Endothelial cell of umbilical vein (primary cell): ENCODE results near the gene FAM43A. TPM values are rescaled to one million over a fixed set of nuclear protein-coding genes. Genes with fewer than 3 reads are reported as not detected.

Experiments
- BruUV-seq: library from RNA; stranded (reverse); fragments of 400-500 nt; replicated peaks from 2 replicates; lab custom pipeline; 2021; lab: Mats Ljungman, UMichigan
- CTCF ChIA-PET: fragments of 300-600, 350-600 bp; sonication (Branson Sonifier 250); formaldehyde crosslinking; loops from one replicate; lab custom pipeline; 2021; ENCODE audit warnings: antibody characterized with exemption, inconsistent platforms; lab: Charles Lee
- POLR2A ChIA-PET: fragments of 300-600, 350-600 bp; sonication (Branson Sonifier 250); formaldehyde crosslinking; loops from one replicate; lab custom pipeline; 2021; ENCODE audit warnings: antibody characterized with exemption, inconsistent platforms; lab: Charles Lee
- DNase-seq: peaks from one replicate; pipeline ENCODE4 v3.0.0-alpha.2; 2011; ENCODE audit warnings: low read depth, low spot score
- FAIRE-seq: peaks from 2 replicates; lab custom pipeline; 2011; peaks lifted over from hg19 to GRCh38; lab: Jason Lieb, UNC
- H2AFZ ChIP-seq: 2 replicates; pipeline ENCODE4 v1.6.0; 2012; ENCODE audit warnings: low read depth, low read length, control low read depth, inconsistent platforms
- H3K27ac ChIP-seq: 2 replicates; pipeline ENCODE4 v1.5.1; 2011; ENCODE audit warnings: low read depth, mild to moderate bottlenecking, control low read depth, low read length, moderate library complexity; ENCODE audit not compliant: insufficient read depth
- H3K27me3 ChIP-seq, 2 experiments: 2 replicates each; pipeline versions ENCODE4 v1.6.0 to v1.6.1; 2011; ENCODE audit warnings: low read length in 2 of 2, mixed read lengths in 1 of 2; ENCODE audit not compliant: control insufficient read depth in 2 of 2, insufficient read depth in 2 of 2
- H3K36me3 ChIP-seq, 2 experiments: 2 replicates in 1 of 2; 3 replicates in 1 of 2; pipeline ENCODE4 v1.5.1; 2011; ENCODE audit warnings: low read length in 2 of 2, mild to moderate bottlenecking in 1 of 2, moderate library complexity in 1 of 2; ENCODE audit not compliant: control insufficient read depth in 2 of 2, insufficient read depth in 2 of 2; ENCODE audit errors: extremely low read depth in 1 of 2
- H3K4me1 ChIP-seq: 3 replicates; pipeline ENCODE4 v1.5.1; 2011; ENCODE audit warnings: mild to moderate bottlenecking, low read length; ENCODE audit not compliant: control insufficient read depth, insufficient read depth; ENCODE audit errors: extremely low read depth
- H3K4me2 ChIP-seq: 2 replicates; pipeline ENCODE4 v1.6.1; 2011; ENCODE audit warnings: low read length, control low read depth, mixed read lengths; ENCODE audit not compliant: insufficient read depth
- H3K4me3 ChIP-seq, 3 experiments: fragments of 200-600 bp in 1 of 3; sonication (generic), shearing (Covaris generic) in 1 of 3; replicated peaks in 1 of 3; 2 replicates each; pipeline ENCODE4 v1.5.1; 2011 to 2016; ENCODE audit warnings: control low read depth in 3 of 3, low read length in 3 of 3, mild to moderate bottlenecking in 2 of 3, inconsistent platforms in 1 of 3, low read depth in 1 of 3, moderate library complexity in 1 of 3; ENCODE audit not compliant: insufficient read depth in 1 of 3
- H3K79me2 ChIP-seq: 2 replicates; pipeline ENCODE4 v1.6.0; 2012; ENCODE audit warnings: low read length, inconsistent platforms; ENCODE audit not compliant: control insufficient read depth, insufficient read depth
- H3K9ac ChIP-seq: replicated peaks from 2 replicates; pipeline ENCODE3; 2011; ENCODE audit warnings: low read length, control low read depth; ENCODE audit not compliant: insufficient read depth; ENCODE audit errors: extremely low read depth
- H3K9me1 ChIP-seq: replicated peaks from 3 replicates; pipeline ENCODE4 v1.6.0; 2011; ENCODE audit warnings: mild to moderate bottlenecking, low read length; ENCODE audit not compliant: control insufficient read depth, insufficient read depth; ENCODE audit errors: extremely low read depth
- H3K9me3 ChIP-seq: replicated peaks from 2 replicates; pipeline ENCODE4 v1.5.1; 2012; ENCODE audit warnings: low read length, inconsistent platforms; ENCODE audit not compliant: control insufficient read depth, insufficient read depth
- H4K20me1 ChIP-seq: replicated peaks from 2 replicates; pipeline ENCODE3; 2011; ENCODE audit warnings: mild to moderate bottlenecking, low read length; ENCODE audit not compliant: control insufficient read depth, insufficient read depth; ENCODE audit errors: extremely low read depth
- EZH2 ChIP-seq: IDR thresholded peaks from 2 replicates; pipeline ENCODE4 v1.6.1; 2012; ENCODE audit warnings: borderline replicate concordance, low read depth, mild to moderate bottlenecking, moderate library complexity, low read length, inconsistent platforms; ENCODE audit not compliant: severe bottlenecking
- GATA2 ChIP-seq: IDR thresholded peaks from 2 replicates; pipeline ENCODE4 v1.7.0; 2011; ENCODE audit warnings: low read depth, mild to moderate bottlenecking, moderate library complexity, mixed read lengths, low read length; ENCODE audit not compliant: insufficient read length, insufficient read depth
- MAX ChIP-seq: IDR thresholded peaks from 2 replicates; pipeline ENCODE4 v1.6.1; 2011; ENCODE audit not compliant: insufficient read depth, insufficient read length
- MYC ChIP-seq: IDR thresholded peaks from one replicate; pipeline ENCODE4 v1.6.1; 2011; ENCODE audit warnings: mild to moderate bottlenecking, low read depth, low read length
- POLR2AphosphoS5 ChIP-seq: IDR thresholded peaks from 2 replicates; pipeline ENCODE4 v1.6.1; 2012; ENCODE audit warnings: low read depth, mild to moderate bottlenecking, control low read depth, low read length, moderate library complexity; ENCODE audit not compliant: insufficient read depth
- dilution Hi-C: fragments of 300-500 bp; cut with MboI; formaldehyde crosslinking; loops from one replicate; pipeline ENCODE4 v1.15.0; 2019; ENCODE audit warnings: low sequenced_read_pairs; ENCODE audit not compliant: extremely low pct_ligation_motif_present
- intact Hi-C: fragments of 100-400 bp; cut with micrococcal nuclease; formaldehyde crosslinking; loops from one replicate; pipeline ENCODE4 v1.10.0; 2022
- polyA plus RNA-seq, 4 experiments: library from polyadenylated mRNA; depleted of rRNA in 3 of 4; stranded (reverse) in 3 of 4; unstranded in 1 of 4; fragments of >200 nt; gene quantifications; 2 replicates each; pipeline versions ENCODE4 v1.2.1 to v1.2.3, GENCODE V29; 2011 to 2012; ENCODE audit warnings: missing spikeins in 1 of 4
- total RNA-seq: library from RNA; stranded (reverse); gene quantifications from 2 replicates; pipeline ENCODE4 v1.2.3, GENCODE V29; 2021

The FAM43A gene
- total and polyA plus RNA-seq, 2 donors (not counting 3 experiments of a cell fraction or from before 2014, with no cell fraction given): 244 to 307 TPM

GRCh38 chr3:194686414-194686815 lies 732 bp downstream of the FAM43A start:
- TSS peak; percentile 46 for BruUV-seq
- Histone ChIP-seq H3K27me3 (no peaks in the 10 kb centered on the region), H3K4me3 (peak overlapping the region; percentile 89 to 94 (median 90)), H3K4me2 (no peak overlapping the region), H3K9me3 (no peaks in the 10 kb centered on the region), H3K79me2 (peaks cover 41% of the 10 kb centered on the region), H2AFZ (no peak overlapping the region), H3K36me3 (peaks cover 20 to 25% of the 10 kb centered on the region in 2 experiments), H3K27ac (peak overlapping the region; percentile 76), H3K9me1 (no peaks in the 10 kb centered on the region), H4K20me1 (peaks cover 3% of the 10 kb centered on the region), H3K4me1 (peaks cover 33% of the 10 kb centered on the region), H3K9ac (peak overlapping the region; percentile 90)
- dilution Hi-C loops: loop anchor here (10.0 to 25.0 kb wide), 2 partner anchors 426 to 558 kb away; no protein-coding TSS in a partner anchor
- intact Hi-C loops: loop anchor here (10.0 kb wide), 1 partner anchor 318 kb away; no protein-coding TSS in a partner anchor
- TF ChIP-seq EZH2: no peak
- TF ChIP-seq GATA2: no peak
- no peak for TF ChIP-seq POLR2AphosphoS5
- DNase-seq (no peak), FAIRE-seq (no peak)
- CTCF ChIA-PET: interaction anchor here (1.0 to 3.7 kb wide), 7 partner anchors 15 to 584 kb away, joined by 3 to 20 read pairs (median 8); partner anchors contain the start of gene LSG1
- POLR2A ChIA-PET: interaction anchor here (0.7 to 4.7 kb wide), 15 partner anchors 14 to 584 kb away, joined by 3 to 35 read pairs (median 4); partner anchors contain the start of genes LSG1 and XXYLT1

- Histone ChIP-seq H3K27me3 (no peaks in the 10 kb centered on the region), H4K20me1 (peaks cover 3% of the 10 kb centered on the region), H3K4me2 (peak overlapping the region; percentile 0), H3K4me3 (peak overlapping the region; percentile 89 to 94 (median 90)), H3K79me2 (peaks cover 41% of the 10 kb centered on the region), H3K9ac (peak overlapping the region; percentile 90), H3K9me3 (no peaks in the 10 kb centered on the region), H3K9me1 (no peaks in the 10 kb centered on the region), H2AFZ (no peak overlapping the region), H3K36me3 (peaks cover 20 to 25% of the 10 kb centered on the region in 2 experiments), H3K4me1 (peaks cover 33% of the 10 kb centered on the region), H3K27ac (peak overlapping the region; percentile 76)
- FAIRE-seq (no peak), DNase-seq (peak; percentile 44)
- dilution Hi-C loops: loop anchor here (10.0 to 25.0 kb wide), 2 partner anchors 425 to 558 kb away; no protein-coding TSS in a partner anchor
- ChIA-PET POLR2A (interaction anchor here (0.6 to 4.7 kb wide), 21 partner anchors 15 to 583 kb away, joined by 3 to 35 read pairs (median 4); partner anchors contain the start of genes LSG1 and XXYLT1), CTCF (interaction anchor here (1.0 to 3.7 kb wide), 13 partner anchors 15 to 583 kb away, joined by 3 to 20 read pairs (median 5); partner anchors contain the start of gene LSG1)
- TF ChIP-seq MAX (no peak), MYC (no peak), POLR2AphosphoS5 (peak; percentile 30)
- BruUV-seq: no TSS peak
- intact Hi-C loops: loop anchor here (10.0 kb wide), 1 partner anchor 318 kb away; no protein-coding TSS in a partner anchor
Observed at GRCh38 chr3:194686816-194687637, 1.3 kb downstream of the FAM43A start.
